ENCODE data around the gene CHMP1A. TPM values are rescaled to one million over a fixed set of nuclear protein-coding genes. Genes with fewer than 3 reads are reported as not detected.

CHMP1A gene
- total RNA-seq, 1 donor from 2014 or later, result 153 TPM

GRCh38 chr16:89617036-89617435, 40.5 kb downstream of the CHMP1A start:
- no peaks in the 10 kb centered on the region for H3K4me1 ChIP-seq
- TF ChIP-seq CTCF (IDR thresholded peaks at IDR 0.05), result no peak
- no peaks in the 10 kb centered on the region for H3K36me3 ChIP-seq
- H3K4me3 ChIP-seq, result no peak overlapping the region
- no peaks in the 10 kb centered on the region for H3K9me3 ChIP-seq
- H3K27ac ChIP-seq, result no peak overlapping the region
- DNase-seq (ENCODE audit: low spot score in 2 of 2), result no peak
- intact Hi-C loops (cut with DNase I), result no loop called here
- no peaks in the 10 kb centered on the region for H3K27me3 ChIP-seq

- no peaks in the 10 kb centered on the region for H3K9me3 ChIP-seq
- H3K36me3 ChIP-seq, result no peaks in the 10 kb centered on the region
- DNase-seq (ENCODE audit: low spot score in 2 of 2), result no peak
- H3K4me1 ChIP-seq, result no peaks in the 10 kb centered on the region
- intact Hi-C loops (cut with DNase I), result no loop called here
- TF ChIP-seq CTCF (IDR thresholded peaks at IDR 0.05), result no peak
- no peaks in the 10 kb centered on the region for H3K27me3 ChIP-seq
- H3K4me3 ChIP-seq, result no peak overlapping the region
- H3K27ac ChIP-seq, result no peak overlapping the region
These were observed 40.9 kb downstream of the CHMP1A start for GRCh38 chr16:89616623-89617022.

GRCh38 chr16:89615596-89616090, 41.9 kb downstream of the CHMP1A start:
- no peak for DNase-seq (ENCODE audit: low spot score in 2 of 2)
- Histone ChIP-seq H3K4me3 (no peak overlapping the region), H3K36me3 (no peaks in the 10 kb centered on the region), H3K27me3 (no peaks in the 10 kb centered on the region), H3K9me3 (no peaks in the 10 kb centered on the region), H3K27ac (no peak overlapping the region), H3K4me1 (no peaks in the 10 kb centered on the region)
- intact Hi-C loops (cut with DNase I), result no loop called here
- TF ChIP-seq CTCF (IDR thresholded peaks at IDR 0.05), result peak in 2 of 3 experiments; percentile 38 to 44

GRCh38 chr16:89615176-89615575, 42.3 kb downstream of the CHMP1A start:
- intact Hi-C loops (cut with DNase I), result no loop called here
- Histone ChIP-seq H3K4me3 (no peak overlapping the region), H3K36me3 (no peaks in the 10 kb centered on the region), H3K27me3 (no peaks in the 10 kb centered on the region), H3K9me3 (no peaks in the 10 kb centered on the region), H3K27ac (no peak overlapping the region), H3K4me1 (no peaks in the 10 kb centered on the region)
- no peak for DNase-seq (ENCODE audit: low spot score in 2 of 2)
- TF ChIP-seq CTCF (IDR thresholded peaks at IDR 0.05), result no peak

- no peaks in the 10 kb centered on the region for H3K9me3 ChIP-seq
- H3K4me3 ChIP-seq, result no peak overlapping the region
- intact Hi-C loops (cut with DNase I), result no loop called here
- H3K27ac ChIP-seq, result no peak overlapping the region
- H3K27me3 ChIP-seq, result no peaks in the 10 kb centered on the region
- TF ChIP-seq CTCF (IDR thresholded peaks at IDR 0.05), result no peak
- DNase-seq (ENCODE audit: low spot score in 2 of 2), result no peak
- no peaks in the 10 kb centered on the region for H3K36me3 ChIP-seq
- no peaks in the 10 kb centered on the region for H3K4me1 ChIP-seq
These were observed 43.5 kb downstream of the CHMP1A start for GRCh38 chr16:89613954-89614459.

Data from ascending aorta (tissue), 2 donors.